Left colon (tissue), 2 donors: ENCODE measurements around the gene MRTFA. TPM values are rescaled to one million over a fixed set of nuclear protein-coding genes. Genes with fewer than 3 reads are reported as not detected.
A peak's percentile ranks its signal among the peaks of the same experiment; 100 is the strongest.
"Not testable (repeated sequence)": the region's sequence is repeated elsewhere in the genome, so short reads cannot be mapped to it uniquely, and the experiment has no call there.

Experiments used
- ATAC-seq: fragments of 200-7000 bp; cut with Tn5 transposase; one replicate; pipeline ENCODE4 v1.9.1; 2020; ENCODE audit warnings: mild to moderate bottlenecking, moderate library complexity
- DNase-seq, 2 donors: peaks; one replicate each; pipeline ENCODE4 v3.0.0-alpha.2; 2020
- intact Hi-C, 2 donors: fragments of 100-400 bp; cut with DNase I in 1 of 2; cut with micrococcal nuclease in 1 of 2; formaldehyde crosslinking; loops; one replicate each; pipeline versions ENCODE4 v1.11.2 to v1.14.0; 2022; cut with DNase I, micrococcal nuclease
- total RNA-seq, 2 donors: library from RNA; stranded (reverse); fragmentation: NEBNext Ultra II Directional; extraction: Animal tissue kit (Norgen Biotek cat#: 25700); gene quantifications; one replicate each; pipeline ENCODE4 v1.2.1, GENCODE V29; 2021
- donor health status: DM: no; HTN: no; CAD: no.
- donor health status: DM: yes; HTN: yes; CAD: no.

The MRTFA gene
- total RNA-seq, 2 donors from 2014 or later: 42.1 to 44.4 TPM

- intact Hi-C loops: no loop called here
- no peak for ATAC-seq
- DNase-seq: no peak
Observed at GRCh38 chr22:40666151-40666848, 29.8 kb upstream of the MRTFA start.

GRCh38 chr22:40665312-40665711 is 28.8 kb upstream of the MRTFA start:
- DNase-seq (no peak), ATAC-seq (no peak)
- intact Hi-C loops: no loop called here

GRCh38 chr22:40661671-40662070 is 25.2 kb upstream of the MRTFA start:
- ATAC-seq: no peak
- intact Hi-C loops: no loop called here
- no peak for DNase-seq

- intact Hi-C loops: no loop called here
- DNase-seq (no peak), ATAC-seq (no peak)
Observed at GRCh38 chr22:40660730-40661129, 24.2 kb upstream of the MRTFA start.

GRCh38 chr22:40659166-40659565 is 22.6 kb upstream of the MRTFA start:
- DNase-seq (no peak), ATAC-seq (no peak)
- intact Hi-C loops: no loop called here

- DNase-seq, ATAC-seq, intact Hi-C loops: not testable (repeated sequence)
Observed at GRCh38 chr22:40656651-40657050, 20.1 kb upstream of the MRTFA start.

GRCh38 chr22:40655941-40656340 is 19.4 kb upstream of the MRTFA start:
- ATAC-seq, DNase-seq, intact Hi-C loops: not testable (repeated sequence)

- peak in 1 of 2 donors; percentile 30 for DNase-seq
- intact Hi-C loops: no loop called here
- peak; percentile 65 for ATAC-seq
Observed at GRCh38 chr22:40654522-40655167, 18.1 kb upstream of the MRTFA start.

GRCh38 chr22:40653361-40653760 is 16.8 kb upstream of the MRTFA start:
- ATAC-seq (no peak), DNase-seq (no peak)
- intact Hi-C loops: no loop called here

- peak; percentile 73 for ATAC-seq
- intact Hi-C loops: no loop called here
Observed at GRCh38 chr22:40651563-40652501, 15.3 kb upstream of the MRTFA start.

GRCh38 chr22:40651057-40651456 is 14.5 kb upstream of the MRTFA start:
- ATAC-seq (no peak), DNase-seq (no peak)
- intact Hi-C loops: no loop called here

More at GRCh38 chr22:40651563-40652501, 15.3 kb upstream of the MRTFA start:
- DNase-seq: peak; percentile 77 to 92

GRCh38 chr22:40648386-40648785 is 11.9 kb upstream of the MRTFA start:
- intact Hi-C loops: loop anchor here in 1 of 2 donors (5.0 kb wide), 1 partner anchor 121 kb away; no protein-coding TSS in a partner anchor
- ATAC-seq: peak; percentile 15
- no peak for DNase-seq

GRCh38 chr22:40645579-40646197 is 9.2 kb upstream of the MRTFA start:
- ATAC-seq: peak; percentile 8
- intact Hi-C loops: loop anchor here in 1 of 2 donors (2.0 to 5.0 kb wide), 2 partner anchors 118 to 209 kb away; no protein-coding TSS in a partner anchor
- no peak for DNase-seq

GRCh38 chr22:40642316-40642715 is 5.8 kb upstream of the MRTFA start:
- ATAC-seq (no peak), DNase-seq (no peak)
- intact Hi-C loops: no loop called here

GRCh38 chr22:40641269-40641668 is 4.8 kb upstream of the MRTFA start:
- DNase-seq: no peak
- intact Hi-C loops: no loop called here
- ATAC-seq: no peak

- DNase-seq (no peak), ATAC-seq (no peak)
- intact Hi-C loops: loop anchor here in 1 of 2 donors (10.0 kb wide), 1 partner anchor 123 kb away; no protein-coding TSS in a partner anchor
Observed at GRCh38 chr22:40638261-40638660, 1.7 kb upstream of the MRTFA start.

- ATAC-seq: peak; percentile 26
- intact Hi-C loops: loop anchor here in 1 of 2 donors (10.0 kb wide), 1 partner anchor 123 kb away; no protein-coding TSS in a partner anchor
- DNase-seq: peak; percentile 34 to 67
Observed at GRCh38 chr22:40637183-40638150, 948 bp upstream of the MRTFA start.
